Iris pigment epithelial cell (primary cell): Measurements from ENCODE around the gene DNAJC15.

Experiments used
- DNase-seq: peaks from one replicate; pipeline ENCODE4 v3.0.0-alpha.2; 2011; ENCODE audit warnings: low read depth

DNAJC15 gene

GRCh38 chr13:43003729-43004128 is 19.7 kb upstream of the DNAJC15 start:
- no peak for DNase-seq

DNA sequence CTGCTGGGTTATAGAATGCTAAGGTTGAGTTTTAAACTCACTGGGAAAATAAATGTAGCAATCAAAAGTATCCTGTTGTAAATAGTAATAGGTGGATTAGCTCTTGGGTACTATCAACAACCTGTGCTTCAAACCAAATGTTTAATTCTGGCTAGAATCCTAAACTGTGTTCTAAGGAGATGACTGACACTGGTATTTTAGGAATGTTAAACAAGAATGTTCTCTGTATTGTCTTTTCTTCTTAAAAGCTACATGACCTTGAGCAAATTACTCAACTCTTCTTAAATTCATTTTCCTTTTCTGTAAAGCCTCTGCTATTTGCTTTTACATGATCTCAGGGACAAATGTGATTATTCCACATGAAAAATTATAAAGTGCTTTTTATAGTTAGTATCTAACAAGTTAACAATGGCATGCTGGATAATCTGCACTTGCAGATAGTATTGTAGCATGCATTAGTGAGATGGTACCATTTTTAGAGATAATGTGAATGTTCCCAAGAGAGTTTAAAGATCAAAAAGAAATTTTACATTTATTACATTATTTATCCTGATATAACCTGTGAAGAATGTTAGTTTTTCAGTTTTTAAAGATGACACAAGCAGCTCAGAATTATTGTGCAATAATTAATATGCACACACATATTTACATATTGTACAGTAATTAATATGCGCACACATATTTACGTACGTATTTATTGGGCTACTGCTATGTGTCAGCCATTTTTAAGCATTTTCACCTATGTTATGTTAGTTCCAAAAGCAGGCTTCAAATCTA is 17.7 kb upstream of the DNAJC15 start:
- peak; percentile 84 for DNase-seq

DNA sequence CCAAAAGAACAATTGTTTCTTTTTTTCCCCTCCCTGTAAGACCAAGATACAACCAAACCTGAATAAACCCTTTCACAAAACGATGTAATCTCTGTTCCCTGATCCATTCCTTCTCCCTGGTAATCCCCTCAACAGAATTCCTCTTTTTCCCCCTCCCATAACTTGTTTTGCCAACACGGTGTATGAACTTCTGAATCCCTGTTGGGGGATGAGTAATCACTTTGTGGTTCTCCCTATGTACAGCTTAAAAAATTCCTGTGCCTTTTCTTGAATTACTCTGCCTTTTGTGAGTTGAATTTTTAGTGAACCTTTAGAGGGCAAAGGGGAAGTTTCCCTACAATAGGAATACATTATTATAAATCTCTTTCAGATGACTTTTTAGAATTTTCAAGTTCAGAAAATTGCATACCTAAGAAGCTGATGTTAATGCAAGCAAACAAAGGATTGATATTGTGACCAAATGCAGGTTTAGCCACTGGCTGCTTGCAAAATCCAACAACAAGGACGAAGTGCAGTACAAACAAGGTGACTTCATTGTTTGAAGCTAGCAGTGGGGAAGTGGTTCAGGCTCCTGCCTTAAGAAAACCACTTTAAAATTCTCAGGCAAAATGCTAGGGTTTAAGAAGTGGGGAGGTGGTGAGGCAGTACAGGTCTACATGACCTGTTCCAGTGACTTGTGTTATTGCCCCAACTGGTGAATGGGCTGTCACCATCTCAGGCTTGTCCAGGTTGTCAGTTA is 16.3 kb upstream of the DNAJC15 start:
- DNase-seq, result peak; percentile 77

DNA sequence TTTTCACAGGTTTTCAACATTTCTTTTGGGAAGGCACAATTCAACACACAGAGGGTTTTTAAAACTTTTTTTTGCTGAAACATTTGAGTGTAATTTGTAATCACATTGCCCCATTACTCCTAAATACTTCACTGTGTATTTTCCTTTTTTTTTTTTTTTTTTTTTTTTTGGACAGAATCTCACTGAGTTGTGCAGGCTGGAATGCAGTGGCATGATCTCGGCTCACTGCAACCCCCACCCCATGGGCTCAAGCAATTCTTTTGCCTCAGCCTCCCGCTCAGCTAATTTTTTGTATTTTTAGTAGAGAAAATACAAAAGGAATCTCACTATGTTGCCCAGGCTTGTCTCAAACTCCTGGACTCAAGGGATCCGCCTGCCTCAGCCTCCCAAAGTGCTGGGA is 14.8 kb upstream of the DNAJC15 start:
- no peak for DNase-seq

- peak; percentile 63 for DNase-seq
Observed at GRCh38 chr13:43009506-43009905, 13.9 kb upstream of the DNAJC15 start.

DNA sequence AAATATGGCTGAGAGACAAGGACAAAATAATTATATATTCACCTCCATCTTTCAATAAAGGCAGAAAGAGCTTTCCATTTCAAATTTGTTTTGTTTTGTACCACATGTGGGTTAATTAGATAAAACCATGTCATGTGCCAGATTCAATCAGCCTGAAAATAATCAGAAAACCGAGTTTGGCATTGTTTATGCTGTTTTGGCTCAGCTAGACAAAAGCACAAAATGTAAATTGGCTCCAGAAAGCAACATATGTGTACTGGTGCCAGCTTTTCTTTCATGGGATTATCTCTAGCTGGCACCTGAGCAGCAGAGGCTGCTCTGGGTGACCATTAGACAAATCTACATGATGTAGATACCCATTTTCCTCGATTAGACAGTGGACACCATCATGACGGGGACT is 9.2 kb upstream of the DNAJC15 start:
- no peak for DNase-seq

DNA sequence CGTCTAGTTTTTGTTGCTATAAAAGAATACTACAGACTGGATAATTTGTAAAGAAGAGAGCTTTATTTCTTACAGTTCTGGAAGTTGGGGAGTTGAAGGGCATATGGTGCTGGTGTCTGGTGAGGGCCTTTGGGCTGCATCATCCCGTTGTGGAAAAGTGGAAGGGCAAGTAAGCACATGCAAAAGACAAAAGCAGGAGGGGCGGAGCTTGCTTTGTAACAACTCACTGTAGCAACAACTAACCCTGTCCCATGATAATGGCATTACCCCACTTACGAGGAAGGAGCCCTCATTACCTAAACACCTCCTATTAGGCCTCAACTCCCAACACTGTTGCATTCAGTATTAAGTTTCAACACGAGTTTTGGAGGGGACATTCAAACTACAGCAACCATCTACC is 7.2 kb upstream of the DNAJC15 start:
- DNase-seq, result no peak

GRCh38 chr13:43019811-43020210 is 3.6 kb upstream of the DNAJC15 start:
- peak; percentile 71 for DNase-seq

DNA sequence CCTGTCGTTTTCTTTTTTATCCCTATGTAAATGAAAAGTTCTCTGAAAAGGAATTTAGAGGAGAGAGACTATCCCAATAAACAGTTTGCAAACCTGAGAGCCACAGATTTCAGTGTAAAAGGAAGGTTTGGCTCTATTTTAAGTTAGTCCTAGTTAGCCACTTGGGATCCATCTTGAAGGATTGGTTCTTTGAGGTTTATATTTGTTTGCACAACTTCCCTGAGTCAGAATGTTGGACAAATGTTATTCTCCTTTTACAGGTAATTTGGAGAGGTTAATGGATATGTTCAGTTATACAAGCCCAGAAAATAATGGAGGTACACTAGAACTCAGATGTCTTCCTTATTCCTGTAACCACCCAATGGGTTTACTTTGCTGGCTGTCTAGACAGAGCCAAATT is 2.6 kb upstream of the DNAJC15 start:
- DNase-seq, result no peak

DNA sequence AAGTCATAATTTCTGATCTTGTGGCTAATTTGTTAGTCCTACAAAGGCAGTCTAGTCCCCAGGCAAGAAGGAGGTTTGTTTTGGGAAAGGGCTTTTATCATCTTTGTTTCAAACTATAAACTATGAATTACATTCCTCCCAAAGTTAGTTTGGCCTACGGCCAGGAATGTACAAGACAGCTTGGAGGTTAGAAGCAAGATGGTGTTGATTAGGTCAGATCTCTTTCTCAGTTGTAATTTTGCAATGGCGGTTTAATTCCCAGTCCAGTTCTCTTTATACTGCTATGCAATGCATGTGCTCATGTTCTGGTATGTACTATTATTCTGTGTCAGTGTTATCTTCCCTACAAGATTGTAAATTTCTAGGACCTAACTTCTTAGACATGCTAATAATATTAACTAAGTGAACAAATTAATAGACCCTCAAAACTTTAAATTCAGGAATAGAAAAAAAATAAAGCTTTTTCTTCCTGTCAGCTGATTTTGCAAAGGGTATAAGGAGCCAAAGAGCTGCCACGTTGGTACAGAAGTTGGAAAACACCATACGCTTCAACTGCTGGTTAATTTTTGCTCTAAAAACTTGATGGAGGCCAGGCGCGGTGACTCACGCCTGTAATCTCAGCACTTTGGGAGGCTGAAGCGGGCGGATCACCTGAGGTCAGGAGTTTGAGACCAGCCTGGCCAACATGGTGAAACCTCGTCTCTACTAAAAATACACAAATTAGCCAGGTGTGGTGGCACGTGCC is 1.3 kb upstream of the DNAJC15 start:
- DNase-seq, result peak; percentile 76

DNA sequence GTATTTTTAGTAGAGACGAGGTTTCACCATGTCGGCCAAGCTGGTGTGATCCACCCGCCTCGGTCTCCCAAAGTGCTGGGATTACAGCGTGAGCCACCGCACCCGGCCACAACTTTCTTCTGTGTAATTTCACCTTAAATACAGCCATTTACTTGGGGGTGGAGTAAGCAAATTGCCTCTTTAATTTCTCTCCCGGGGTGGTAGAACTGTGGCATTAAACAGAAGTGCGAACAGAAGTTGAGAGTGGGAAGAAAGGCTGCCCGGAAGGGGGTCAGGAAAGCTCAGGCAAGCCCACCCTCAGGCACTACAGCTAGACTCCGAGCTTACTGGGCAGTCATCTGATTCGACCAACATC is 475 bp upstream of the DNAJC15 start:
- no peak for DNase-seq

GRCh38 chr13:43026262-43026661 is 2.9 kb downstream of the DNAJC15 start:
- DNase-seq, result no peak

DNA sequence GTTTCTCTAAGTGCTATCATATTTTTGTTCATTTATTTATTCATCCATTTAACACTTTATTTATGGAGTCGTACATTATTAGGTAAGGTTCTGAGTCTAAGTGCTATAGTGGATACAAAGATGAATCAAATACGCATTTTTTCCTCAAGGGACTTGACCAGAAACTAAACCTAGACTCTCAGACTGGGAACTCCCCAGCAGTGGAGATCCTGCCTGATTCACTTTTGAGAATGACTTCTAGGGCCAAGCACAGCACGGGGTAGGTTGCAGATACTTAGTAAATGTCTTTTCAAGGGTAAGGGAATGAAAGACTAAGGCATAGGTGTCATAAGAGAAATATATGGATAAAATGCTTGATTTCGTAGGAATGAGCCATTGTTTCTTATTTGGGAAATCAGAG is 7.2 kb downstream of the DNAJC15 start:
- peak; percentile 29 for DNase-seq

DNA sequence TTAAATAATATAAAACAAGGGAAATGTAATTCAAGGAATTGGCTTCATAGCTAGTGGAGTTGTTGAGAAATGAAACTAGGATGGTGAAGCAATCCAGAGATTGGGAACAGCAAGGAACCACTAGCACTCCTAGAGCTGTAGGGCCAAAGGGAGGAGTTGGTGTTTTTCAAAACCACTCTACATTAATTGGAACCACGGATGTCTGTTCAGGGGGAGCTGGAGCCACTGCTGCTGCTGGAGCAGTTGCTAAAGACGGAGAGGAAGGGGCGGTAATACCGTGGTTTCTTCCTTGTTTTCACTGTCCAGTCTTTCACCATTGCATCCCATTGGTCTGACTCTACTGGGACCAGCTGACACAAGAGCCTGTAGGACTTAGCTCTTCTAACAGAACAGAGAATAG is 8.5 kb downstream of the DNAJC15 start:
- no peak for DNase-seq

DNA sequence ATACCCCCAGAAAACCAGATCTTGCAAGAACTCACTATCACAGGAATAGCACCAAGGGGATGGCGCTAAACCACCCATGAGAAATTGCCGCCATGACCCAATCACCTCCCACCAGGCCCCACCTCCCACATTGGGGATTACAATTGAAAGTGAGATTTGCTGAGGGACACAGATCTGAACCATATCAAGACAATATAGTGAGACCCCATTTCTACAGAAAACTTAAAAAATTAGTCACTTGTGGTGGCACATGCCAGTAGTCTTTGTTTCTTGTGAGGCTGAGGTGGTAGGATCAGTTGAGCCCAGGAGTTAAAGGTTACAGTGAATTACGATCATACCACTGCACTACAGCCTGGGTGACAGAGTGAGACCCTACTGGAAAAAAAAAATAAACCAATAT is 9.7 kb downstream of the DNAJC15 start:
- DNase-seq, result no peak

GRCh38 chr13:43036351-43037250 is 13.2 kb downstream of the DNAJC15 start:
- no peak for DNase-seq

GRCh38 chr13:43039966-43040365 is 16.6 kb downstream of the DNAJC15 start:
- no peak for DNase-seq

DNA sequence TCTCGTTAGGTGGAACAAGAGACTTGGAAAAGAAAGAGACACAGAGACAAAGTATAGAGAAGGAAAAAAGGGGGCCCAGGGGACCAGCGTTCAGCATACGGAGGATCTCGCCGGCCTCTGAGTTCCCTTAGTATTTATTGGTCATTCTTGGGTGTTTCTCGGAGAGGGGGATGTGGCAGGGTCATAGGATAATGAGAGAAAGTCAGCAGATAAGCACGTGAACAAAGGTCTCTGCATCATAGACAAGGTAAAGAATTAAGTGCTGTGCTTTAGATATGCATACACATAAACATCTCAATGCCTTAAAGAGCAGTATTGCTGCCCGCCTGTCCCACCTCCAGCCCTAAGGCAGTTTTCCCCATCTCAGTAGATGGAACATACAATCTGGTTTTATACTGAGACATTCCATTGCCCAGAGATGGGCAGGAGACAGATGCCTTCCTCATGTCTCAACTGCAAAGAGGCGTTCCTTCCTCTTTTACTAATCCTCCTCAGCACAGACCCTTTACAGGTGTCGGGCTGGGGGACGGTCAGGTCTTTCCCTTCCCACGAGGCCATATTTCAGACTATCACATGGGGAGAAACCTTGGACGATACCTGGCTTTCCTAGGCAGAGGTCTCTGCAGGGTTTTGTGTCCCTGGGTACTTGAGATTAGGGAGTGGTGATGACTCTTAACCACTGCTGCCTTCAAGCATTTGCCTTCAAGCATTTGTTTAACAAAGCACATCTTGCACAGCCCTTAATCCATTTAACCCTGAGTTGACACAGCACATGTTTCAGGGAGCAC is 17.4 kb downstream of the DNAJC15 start:
- DNase-seq, result peak; percentile 52

- DNase-seq, result peak; percentile 49
Observed at GRCh38 chr13:43041369-43041921, 18.1 kb downstream of the DNAJC15 start.

DNA sequence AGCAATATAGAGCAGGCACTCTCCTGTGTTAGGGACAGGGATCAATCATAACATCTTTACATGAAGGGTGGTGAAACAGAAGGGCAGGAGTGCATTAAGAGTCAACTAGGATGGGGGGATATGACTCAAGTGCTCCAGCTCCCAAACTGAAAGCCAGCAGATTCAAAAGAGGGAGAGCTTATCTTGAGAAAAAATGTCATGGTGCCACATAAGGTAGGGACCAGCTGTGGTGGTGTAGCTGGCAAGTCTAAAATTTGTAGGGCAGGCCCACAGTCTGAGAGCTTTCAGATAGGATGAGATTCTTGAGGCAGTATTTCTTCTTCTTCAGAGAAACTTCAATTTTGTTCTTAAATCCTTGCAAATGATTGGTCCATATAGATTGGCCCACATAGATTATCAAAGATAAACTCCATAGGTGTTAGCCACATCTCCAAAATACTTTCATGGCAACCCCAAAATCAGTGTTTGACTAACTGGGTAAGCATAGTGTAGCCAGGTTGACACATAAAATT is 19.1 kb downstream of the DNAJC15 start:
- DNase-seq, result peak; percentile 34
